ENCODE data around the gene ABAT.

The ABAT gene

DNA sequence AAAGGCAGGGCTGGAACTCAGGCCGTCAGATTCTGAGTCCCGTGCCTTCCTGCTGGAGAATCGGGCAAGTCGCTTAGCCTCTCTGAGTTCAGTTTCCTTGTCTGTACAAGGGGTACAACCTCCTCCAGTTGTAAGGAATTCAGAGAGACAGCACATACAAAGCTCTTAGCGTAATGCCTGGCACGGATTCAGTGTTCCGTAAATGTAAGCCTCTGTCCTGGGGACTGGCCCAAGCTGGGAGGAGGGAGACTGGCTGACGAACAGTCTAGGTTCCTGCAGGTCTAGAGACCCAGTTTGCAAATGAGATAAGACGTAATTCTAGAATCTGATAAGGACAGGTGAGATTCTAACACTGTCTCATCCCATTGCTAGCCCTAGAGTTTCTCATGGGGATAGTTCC is 43.0 kb upstream of the ABAT start:
- DNase-seq (ENCODE audit: low read depth): no peak
- TF ChIP-seq, protein P1, sequence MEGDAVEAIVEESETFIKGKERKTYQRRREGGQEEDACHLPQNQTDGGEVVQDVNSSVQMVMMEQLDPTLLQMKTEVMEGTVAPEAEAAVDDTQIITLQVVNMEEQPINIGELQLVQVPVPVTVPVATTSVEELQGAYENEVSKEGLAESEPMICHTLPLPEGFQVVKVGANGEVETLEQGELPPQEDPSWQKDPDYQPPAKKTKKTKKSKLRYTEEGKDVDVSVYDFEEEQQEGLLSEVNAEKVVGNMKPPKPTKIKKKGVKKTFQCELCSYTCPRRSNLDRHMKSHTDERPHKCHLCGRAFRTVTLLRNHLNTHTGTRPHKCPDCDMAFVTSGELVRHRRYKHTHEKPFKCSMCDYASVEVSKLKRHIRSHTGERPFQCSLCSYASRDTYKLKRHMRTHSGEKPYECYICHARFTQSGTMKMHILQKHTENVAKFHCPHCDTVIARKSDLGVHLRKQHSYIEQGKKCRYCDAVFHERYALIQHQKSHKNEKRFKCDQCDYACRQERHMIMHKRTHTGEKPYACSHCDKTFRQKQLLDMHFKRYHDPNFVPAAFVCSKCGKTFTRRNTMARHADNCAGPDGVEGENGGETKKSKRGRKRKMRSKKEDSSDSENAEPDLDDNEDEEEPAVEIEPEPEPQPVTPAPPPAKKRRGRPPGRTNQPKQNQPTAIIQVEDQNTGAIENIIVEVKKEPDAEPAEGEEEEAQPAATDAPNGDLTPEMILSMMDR (conservative IDR thresholded peaks at IDR 0.05; ENCODE audit: low read length): no peak
- no peak overlapping the region for H3K4me3 ChIP-seq (ENCODE audit: low read length)

DNA sequence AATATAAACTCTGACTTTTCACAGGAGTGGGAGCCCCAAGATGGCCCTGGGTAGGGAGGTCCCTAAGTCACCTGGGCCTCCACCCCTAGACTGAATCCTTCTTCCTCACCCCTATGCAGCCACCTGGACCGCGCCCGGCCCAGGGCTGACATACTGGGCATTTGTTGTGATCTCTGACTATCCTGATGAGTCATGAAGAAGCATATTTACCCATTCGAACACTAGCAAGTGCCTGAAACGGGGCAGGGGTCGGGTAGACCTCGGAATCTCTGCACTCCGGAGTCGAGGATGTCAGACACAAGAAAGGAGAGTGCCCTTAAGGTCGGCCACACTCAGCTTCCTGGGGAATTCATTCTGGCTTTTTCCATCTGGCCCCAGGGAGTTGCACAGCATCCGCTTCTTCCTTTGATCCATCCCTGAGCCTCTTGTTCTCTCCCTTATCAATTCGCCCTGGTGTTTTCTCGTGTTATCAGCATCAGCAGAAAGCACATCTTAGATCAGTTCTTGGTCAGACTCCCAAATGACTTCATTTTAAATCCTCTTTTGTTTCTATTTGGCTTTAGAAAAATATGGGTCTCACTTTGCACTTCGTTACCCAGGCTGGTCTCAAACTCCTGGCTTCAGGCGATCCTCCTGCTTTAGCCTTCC is 42.5 kb upstream of the ABAT start:
- TF ChIP-seq, protein P1 (conservative IDR thresholded peaks at IDR 0.05; ENCODE audit: low read length): no peak
- H3K4me3 ChIP-seq (ENCODE audit: low read length): no peak overlapping the region
- DNase-seq (ENCODE audit: low read depth): no peak

DNA sequence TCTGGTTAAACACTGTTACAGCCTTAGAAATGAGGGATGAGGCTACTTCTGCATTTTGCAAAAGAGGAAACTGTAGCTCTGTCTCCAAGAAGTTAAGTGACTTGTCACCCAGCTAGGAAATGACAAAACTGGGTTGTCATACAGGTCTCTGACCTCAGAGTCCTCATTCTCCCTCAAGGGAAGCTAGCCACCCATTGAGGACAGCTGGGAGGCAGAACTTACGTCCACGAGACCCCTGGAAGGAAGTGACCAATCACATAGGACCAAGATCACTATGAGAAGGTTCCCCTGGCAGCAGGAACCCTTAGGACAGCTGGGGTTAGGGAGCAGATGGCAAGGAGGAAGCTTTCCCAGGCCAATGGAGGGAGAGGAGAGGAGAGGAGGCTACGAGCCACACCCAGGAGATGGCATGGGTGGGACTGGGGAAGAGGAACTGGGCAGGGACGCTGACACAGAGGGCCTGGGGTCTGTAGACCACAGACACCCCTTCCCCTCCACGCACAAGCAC is 41.7 kb upstream of the ABAT start:
- DNase-seq (ENCODE audit: low read depth): no peak
- H3K4me3 ChIP-seq (ENCODE audit: low read length): no peak overlapping the region
- TF ChIP-seq, protein P1 (conservative IDR thresholded peaks at IDR 0.05; ENCODE audit: low read length): no peak

DNA sequence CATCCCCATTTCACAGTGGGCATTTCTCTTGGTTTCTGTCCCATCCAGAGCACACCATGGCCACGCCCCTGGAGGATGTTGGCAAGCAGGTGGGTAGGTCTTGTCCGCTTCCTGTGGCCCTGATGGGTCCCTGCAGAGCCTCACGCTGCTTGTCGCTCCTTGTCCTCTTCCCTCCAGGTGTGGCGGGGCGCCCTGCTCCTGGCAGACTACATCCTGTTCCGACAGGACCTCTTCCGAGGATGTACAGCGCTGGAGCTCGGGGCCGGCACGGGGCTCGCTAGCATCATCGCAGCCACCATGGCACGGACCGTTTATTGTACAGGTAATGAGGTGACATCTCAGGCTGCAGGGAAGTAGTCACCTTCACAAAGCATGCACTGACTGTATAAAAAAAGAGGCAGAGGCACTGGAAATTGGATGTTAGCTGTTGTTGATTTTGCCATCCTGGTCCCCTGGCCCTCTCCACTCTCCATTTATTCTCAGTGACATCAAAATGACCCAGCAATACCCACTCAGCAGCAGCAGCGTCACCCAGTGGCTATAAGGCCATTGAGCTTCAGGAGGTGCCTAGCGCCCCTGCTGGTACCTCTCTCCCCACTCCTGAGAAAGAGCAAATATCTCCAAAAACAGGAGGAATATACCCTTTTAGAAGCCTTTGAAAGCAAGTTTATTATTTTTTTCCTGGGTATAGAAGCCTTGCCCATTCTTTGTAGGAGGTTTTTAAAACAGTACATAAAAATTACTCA is 39.3 kb upstream of the ABAT start:
- DNase-seq (ENCODE audit: low read depth): peak; percentile 25
- TF ChIP-seq, protein P1 (conservative IDR thresholded peaks at IDR 0.05; ENCODE audit: low read length): peak; percentile 65

DNA sequence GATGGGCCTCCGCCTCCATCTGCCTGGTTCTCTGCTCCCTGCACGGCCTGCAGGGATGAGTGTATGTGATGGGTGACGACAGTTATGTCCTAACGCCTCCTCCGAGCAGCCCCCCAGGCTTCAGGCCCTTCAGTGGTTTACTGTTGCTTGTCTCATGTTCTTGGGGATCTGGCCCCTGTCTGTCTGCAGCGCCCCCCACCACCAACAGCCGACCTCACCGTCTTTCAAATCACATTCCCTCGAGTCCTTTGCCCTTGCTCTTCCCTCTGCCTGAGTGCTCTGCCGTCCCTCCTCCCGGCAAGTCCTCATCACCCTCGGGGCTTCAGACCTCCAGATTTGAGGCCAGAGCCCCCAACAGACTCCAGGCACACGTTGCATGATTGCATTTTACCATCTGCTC is 34.7 kb upstream of the ABAT start:
- no peak overlapping the region for H3K4me3 ChIP-seq (ENCODE audit: low read length)
- no peak for DNase-seq (ENCODE audit: low read depth)
- TF ChIP-seq, protein P1 (conservative IDR thresholded peaks at IDR 0.05; ENCODE audit: low read length): no peak

More for the DNA sequence above, 39.3 kb upstream of the ABAT start:
- H3K4me3 ChIP-seq (ENCODE audit: low read length): no peak overlapping the region

DNA sequence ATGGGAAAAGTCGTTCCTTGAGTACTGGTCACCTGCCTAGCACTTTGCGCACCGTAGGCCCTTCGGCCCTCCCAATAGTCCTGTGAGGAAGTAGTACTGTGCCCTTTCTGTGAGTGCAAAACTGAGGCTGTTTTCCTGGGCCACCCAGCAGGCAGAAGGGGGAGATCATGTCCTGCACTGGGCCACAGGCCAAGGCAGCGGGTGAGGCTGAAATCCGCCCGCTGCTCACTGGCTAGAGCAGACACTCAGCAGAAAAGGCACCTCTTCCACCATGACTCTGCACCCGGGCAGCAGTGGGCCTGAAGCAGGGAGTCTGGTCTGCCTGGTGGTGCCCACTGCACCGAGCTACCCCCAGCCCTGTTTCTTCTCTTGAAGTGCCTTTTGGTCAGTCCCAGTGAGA is 32.7 kb upstream of the ABAT start:
- no peak overlapping the region for H3K4me3 ChIP-seq (ENCODE audit: low read length)
- DNase-seq (ENCODE audit: low read depth): no peak
- TF ChIP-seq, protein P1 (conservative IDR thresholded peaks at IDR 0.05; ENCODE audit: low read length): no peak

DNA sequence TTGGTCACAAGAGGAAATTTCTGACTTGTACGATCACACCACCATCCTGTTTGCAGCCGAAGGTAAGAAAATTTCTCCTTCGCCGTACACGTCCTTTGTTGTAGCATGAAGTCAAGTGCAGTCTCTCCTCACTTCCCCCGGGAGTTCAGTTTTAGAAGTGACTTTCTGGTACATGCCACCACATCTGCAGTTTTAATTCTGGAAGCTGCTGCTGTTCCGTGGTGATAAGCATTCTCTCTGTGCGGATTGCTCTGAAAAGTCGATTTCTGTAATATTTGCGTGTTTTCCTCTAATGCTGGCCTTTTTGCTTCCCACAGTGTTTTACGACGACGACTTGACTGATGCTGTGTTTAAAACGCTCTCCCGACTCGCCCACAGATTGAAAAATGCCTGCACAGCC is 32.3 kb upstream of the ABAT start:
- no peak for DNase-seq (ENCODE audit: low read depth)
- TF ChIP-seq, protein P1 (conservative IDR thresholded peaks at IDR 0.05; ENCODE audit: low read length): no peak
- H3K4me3 ChIP-seq (ENCODE audit: low read length): no peak overlapping the region

Measured in AG10803 (cell line).